ENCODE results near the gene MKRN3. TPM values are rescaled to one million over a fixed set of nuclear protein-coding genes. Genes with fewer than 3 reads are reported as not detected.

Gene MKRN3
- total RNA-seq, 1 donor from 2014 or later = 0.63 TPM

- Histone ChIP-seq H3K9me3 (replicated peaks) (no peaks in the 10 kb centered on the region), H3K27me3 (ENCODE audit: low read depth) (peaks cover 6% of the 10 kb centered on the region), H3K4me1 (no peaks in the 10 kb centered on the region), H3K27ac (replicated peaks) (no peak overlapping the region), H3K36me3 (no peaks in the 10 kb centered on the region), H3K4me3 (no peak overlapping the region)
- intact Hi-C loops (cut with micrococcal nuclease) = no loop called here
- no peak for DNase-seq
- no peak for TF ChIP-seq CTCF (IDR thresholded peaks at IDR 0.05; ENCODE audit: borderline replicate concordance)
Observed at GRCh38 chr15:23578521-23579150, 13.2 kb downstream of the MKRN3 start.

GRCh38 chr15:23588268-23588667, 22.8 kb downstream of the MKRN3 start:
- Histone ChIP-seq H3K36me3 (no peaks in the 10 kb centered on the region), H3K4me3 (no peak overlapping the region), H3K27me3 (ENCODE audit: low read depth) (peaks cover 31% of the 10 kb centered on the region), H3K9me3 (replicated peaks) (no peaks in the 10 kb centered on the region), H3K27ac (replicated peaks) (no peak overlapping the region), H3K4me1 (no peaks in the 10 kb centered on the region)
- TF ChIP-seq CTCF (IDR thresholded peaks at IDR 0.05; ENCODE audit: borderline replicate concordance) = no peak
- intact Hi-C loops (cut with micrococcal nuclease) = no loop called here
- DNase-seq = no peak

GRCh38 chr15:23589012-23589411, 23.5 kb downstream of the MKRN3 start:
- Histone ChIP-seq H3K27ac (replicated peaks) (no peak overlapping the region), H3K4me1 (no peaks in the 10 kb centered on the region), H3K36me3 (no peaks in the 10 kb centered on the region), H3K9me3 (replicated peaks) (no peaks in the 10 kb centered on the region), H3K27me3 (ENCODE audit: low read depth) (peaks cover 31% of the 10 kb centered on the region), H3K4me3 (no peak overlapping the region)
- intact Hi-C loops (cut with micrococcal nuclease) = no loop called here
- TF ChIP-seq CTCF (IDR thresholded peaks at IDR 0.05; ENCODE audit: borderline replicate concordance) = no peak
- DNase-seq = no peak

GRCh38 chr15:23594252-23594770, 28.8 kb downstream of the MKRN3 start:
- TF ChIP-seq CTCF (IDR thresholded peaks at IDR 0.05; ENCODE audit: borderline replicate concordance) = no peak

GRCh38 chr15:23595368-23595767, 29.9 kb downstream of the MKRN3 start:
- H3K4me1 ChIP-seq = no peaks in the 10 kb centered on the region
- intact Hi-C loops (cut with micrococcal nuclease) = no loop called here
- no peak overlapping the region for H3K4me3 ChIP-seq
- peaks cover 13% of the 10 kb centered on the region for H3K27me3 ChIP-seq (ENCODE audit: low read depth)
- no peak overlapping the region for H3K27ac ChIP-seq (replicated peaks)
- no peaks in the 10 kb centered on the region for H3K9me3 ChIP-seq (replicated peaks)
- H3K36me3 ChIP-seq = no peaks in the 10 kb centered on the region
- DNase-seq = no peak
- TF ChIP-seq CTCF (IDR thresholded peaks at IDR 0.05; ENCODE audit: borderline replicate concordance) = no peak

More at GRCh38 chr15:23594252-23594770, 28.8 kb downstream of the MKRN3 start:
- Histone ChIP-seq H3K4me1 (no peaks in the 10 kb centered on the region), H3K9me3 (replicated peaks) (no peaks in the 10 kb centered on the region), H3K27me3 (ENCODE audit: low read depth) (peaks cover 21% of the 10 kb centered on the region), H3K4me3 (no peak overlapping the region), H3K27ac (replicated peaks) (no peak overlapping the region), H3K36me3 (no peaks in the 10 kb centered on the region)
- DNase-seq = no peak
- intact Hi-C loops (cut with micrococcal nuclease) = no loop called here

Data from left ventricle myocardium inferior (tissue), 1 donor.